ENCODE results near the gene HAPLN3. TPM values are rescaled to one million over a fixed set of nuclear protein-coding genes. Genes with fewer than 3 reads are reported as not detected.
"Not testable (repeated sequence)": the region's sequence is repeated elsewhere in the genome, so short reads cannot be mapped to it uniquely, and the experiment has no call there.

Gene HAPLN3
- polyA plus RNA-seq, 1 experiment, result 25.5 TPM

- no peak for DNase-seq (ENCODE audit: low read depth)
- TF ChIP-seq CTCF (IDR thresholded peaks at IDR 0.05; ENCODE audit: insufficient read depth, low read depth, low read length), result no peak
- ChIA-PET CTCF (interaction anchor here (1.4 kb wide), 1 partner anchor 124 kb away, joined by 3 read pairs; no protein-coding TSS in a partner anchor), POLR2A (no interaction called here)
- no peaks in the 10 kb centered on the region for H3K27me3 ChIP-seq (ENCODE audit: control insufficient read depth, insufficient read depth, low read length)
- H3K4me3 ChIP-seq (ENCODE audit: low read depth, low read length), result no peak overlapping the region
- no peaks in the 10 kb centered on the region for H3K36me3 ChIP-seq (ENCODE audit: control insufficient read depth, insufficient read depth, low read length)
Observed at GRCh38 chr15:88932875-88933330, 37.6 kb upstream of the HAPLN3 start.

GRCh38 chr15:88932271-88932874 lies 37.0 kb upstream of the HAPLN3 start:
- no peak for DNase-seq (ENCODE audit: low read depth)
- Histone ChIP-seq H3K4me3 (ENCODE audit: low read depth, low read length) (no peak overlapping the region), H3K27me3 (ENCODE audit: control insufficient read depth, insufficient read depth, low read length) (no peaks in the 10 kb centered on the region), H3K36me3 (ENCODE audit: control insufficient read depth, insufficient read depth, low read length) (no peaks in the 10 kb centered on the region)
- ChIA-PET POLR2A (no interaction called here), CTCF (interaction anchor here (1.4 kb wide), 1 partner anchor 125 kb away, joined by 3 read pairs; no protein-coding TSS in a partner anchor)
- TF ChIP-seq CTCF (IDR thresholded peaks at IDR 0.05; ENCODE audit: insufficient read depth, low read depth, low read length), result no peak

- Histone ChIP-seq H3K4me3 (ENCODE audit: low read depth, low read length) (no peak overlapping the region), H3K27me3 (ENCODE audit: control insufficient read depth, insufficient read depth, low read length) (no peaks in the 10 kb centered on the region), H3K36me3 (ENCODE audit: control insufficient read depth, insufficient read depth, low read length) (no peaks in the 10 kb centered on the region)
- ChIA-PET CTCF (no interaction called here), POLR2A (no interaction called here)
- TF ChIP-seq CTCF (IDR thresholded peaks at IDR 0.05; ENCODE audit: insufficient read depth, low read depth, low read length), result no peak
- no peak for DNase-seq (ENCODE audit: low read depth)
Observed at GRCh38 chr15:88930579-88930978, 35.2 kb upstream of the HAPLN3 start.

GRCh38 chr15:88929358-88930098 lies 34.2 kb upstream of the HAPLN3 start:
- H3K4me3 ChIP-seq (ENCODE audit: low read depth, low read length); DNase-seq (ENCODE audit: low read depth); POLR2A ChIA-PET; H3K36me3 ChIP-seq (ENCODE audit: control insufficient read depth, insufficient read depth, low read length); H3K27me3 ChIP-seq (ENCODE audit: control insufficient read depth, insufficient read depth, low read length): not testable (repeated sequence)
- CTCF ChIA-PET, result interaction anchor here (0.6 kb wide), 1 partner anchor 8 kb away, joined by 4 read pairs; no protein-coding TSS in a partner anchor

GRCh38 chr15:88928192-88928591 lies 32.8 kb upstream of the HAPLN3 start:
- H3K36me3 ChIP-seq (ENCODE audit: control insufficient read depth, insufficient read depth, low read length); H3K27me3 ChIP-seq (ENCODE audit: control insufficient read depth, insufficient read depth, low read length); H3K4me3 ChIP-seq (ENCODE audit: low read depth, low read length); CTCF ChIA-PET; DNase-seq (ENCODE audit: low read depth); POLR2A ChIA-PET: not testable (repeated sequence)

- CTCF ChIA-PET, result interaction anchor here (1.1 kb wide), 1 partner anchor 14 kb away, joined by 3 read pairs; no protein-coding TSS in a partner anchor
- DNase-seq (ENCODE audit: low read depth); H3K27me3 ChIP-seq (ENCODE audit: control insufficient read depth, insufficient read depth, low read length); POLR2A ChIA-PET; H3K36me3 ChIP-seq (ENCODE audit: control insufficient read depth, insufficient read depth, low read length); H3K4me3 ChIP-seq (ENCODE audit: low read depth, low read length): not testable (repeated sequence)
Observed at GRCh38 chr15:88925648-88926047, 30.3 kb upstream of the HAPLN3 start.

- ChIA-PET POLR2A (interaction anchor here (0.6 to 0.7 kb wide), 3 partner anchors 15 to 167 kb away, joined by 3 to 9 read pairs (median 4); partner anchors contain the start of gene ABHD2), CTCF (interaction anchor here (0.6 to 1.0 kb wide), 4 partner anchors 8 to 40 kb away, joined by 3 to 6 read pairs (median 4); no protein-coding TSS in a partner anchor)
- H3K4me3 ChIP-seq (ENCODE audit: low read depth, low read length); H3K36me3 ChIP-seq (ENCODE audit: control insufficient read depth, insufficient read depth, low read length); DNase-seq (ENCODE audit: low read depth); H3K27me3 ChIP-seq (ENCODE audit: control insufficient read depth, insufficient read depth, low read length): not testable (repeated sequence)
Observed at GRCh38 chr15:88920892-88921435, 25.6 kb upstream of the HAPLN3 start.
